H1 (cell line): Measurements from ENCODE around the gene TBC1D7. TPM values are rescaled to one million over a fixed set of nuclear protein-coding genes. Genes with fewer than 3 reads are reported as not detected.

Experiments
- CTCF ChIA-PET: fragments of 300-600 bp; sonication (Branson Sonifier 250); formaldehyde crosslinking; loops from one replicate; lab custom pipeline; 2021; ENCODE audit not compliant: partially characterized antibody; lab: Charles Lee
- POLR2A ChIA-PET: fragments of 300-600 bp; sonication (Branson Sonifier 250); formaldehyde crosslinking; loops from one replicate; lab custom pipeline; 2021; ENCODE audit warnings: inconsistent platforms; ENCODE audit not compliant: partially characterized antibody; lab: Charles Lee
- DNase-seq, 2 experiments: peaks; one replicate each; pipeline versions ENCODE4 v3.0.0 to v3.0.0-alpha.2; 2010 to 2022; ENCODE audit warnings: low spot score in 2 of 2, low read depth in 1 of 2, mixed read lengths in 1 of 2
- FAIRE-seq: peaks from 2 replicates; lab custom pipeline; 2011; peaks lifted over from hg19 to GRCh38; lab: Jason Lieb, UNC
- H2AFZ ChIP-seq: 2 replicates; pipeline ENCODE4 v1.8.1; 2012; ENCODE audit warnings: low read length, inconsistent platforms
- H2AK5ac ChIP-seq: 2 replicates; pipeline ENCODE4 v1.6.1; 2013; ENCODE audit warnings: low read depth, low read length
- H2BK120ac ChIP-seq: replicated peaks from 2 replicates; pipeline ENCODE3; 2013; ENCODE audit warnings: low read depth, low read length, inconsistent platforms
- H2BK12ac ChIP-seq: 2 replicates; pipeline ENCODE4 v1.6.1; 2013; ENCODE audit warnings: low read depth, low read length
- H2BK15ac ChIP-seq: 2 replicates; pipeline ENCODE4 v1.6.1; 2013; ENCODE audit warnings: low read length
- H2BK20ac ChIP-seq: 2 replicates; pipeline ENCODE4 v1.6.1; 2013; ENCODE audit warnings: low read length
- H2BK5ac ChIP-seq: 2 replicates; pipeline ENCODE4 v1.6.1; 2013; ENCODE audit warnings: low read depth, low read length
- H3K14ac ChIP-seq: 2 replicates; pipeline ENCODE4 v1.6.1; 2013; ENCODE audit warnings: inconsistent platforms; ENCODE audit not compliant: insufficient read length
- H3K18ac ChIP-seq: 2 replicates; pipeline ENCODE4 v1.6.1; 2013; ENCODE audit warnings: low read length; ENCODE audit errors: extremely low read depth
- H3K23ac ChIP-seq: 2 replicates; pipeline ENCODE4 v1.6.1; 2013; ENCODE audit warnings: inconsistent platforms; ENCODE audit not compliant: insufficient read length
- H3K23me2 ChIP-seq: 2 replicates; pipeline ENCODE4 v1.6.1; 2013; ENCODE audit warnings: low read depth, low read length
- H3K27ac ChIP-seq: 2 replicates; pipeline ENCODE4 v1.6.1; 2011; ENCODE audit warnings: low read depth, low read length, inconsistent platforms
- H3K27me3 ChIP-seq, 4 experiments: replicated peaks in 1 of 4; 1 replicate in 1 of 4; 2 replicates in 3 of 4; pipeline versions ENCODE4 v1.6.1 to v1.8.1; 2011 to 2013; ENCODE audit warnings: low read length in 3 of 4, mild to moderate bottlenecking in 3 of 4, inconsistent platforms in 2 of 4, mixed read lengths in 2 of 4, moderate library complexity in 1 of 4; ENCODE audit not compliant: control insufficient read depth in 3 of 4, insufficient read depth in 3 of 4; ENCODE audit errors: extremely low read depth in 1 of 4
- H3K36me3 ChIP-seq, 4 experiments: 2 replicates each; pipeline versions ENCODE4 v1.6.1 to v1.8.1; 2011 to 2013; ENCODE audit warnings: mild to moderate bottlenecking in 4 of 4, low read length in 3 of 4, moderate library complexity in 2 of 4, control low read depth in 1 of 4, inconsistent platforms in 1 of 4; ENCODE audit not compliant: insufficient read depth in 4 of 4, control insufficient read depth in 2 of 4
- H3K4ac ChIP-seq: replicated peaks from 2 replicates; pipeline ENCODE3; 2013; ENCODE audit warnings: low read length, low read depth, mixed read lengths, inconsistent platforms; ENCODE audit not compliant: insufficient read length
- H3K4me1 ChIP-seq, 4 experiments: replicated peaks in 1 of 4; 1 replicate in 1 of 4; 2 replicates in 3 of 4; pipeline versions ENCODE4 v1.6.1 to v1.8.1; 2011 to 2013; ENCODE audit warnings: low read length in 3 of 4, inconsistent platforms in 2 of 4, mixed read lengths in 1 of 4; ENCODE audit not compliant: insufficient read depth in 4 of 4, control insufficient read depth in 3 of 4
- H3K4me2 ChIP-seq, 2 experiments: 2 replicates each; pipeline versions ENCODE4 v1.6.1 to v1.8.1; 2011 to 2013; ENCODE audit warnings: low read depth in 2 of 2, low read length in 2 of 2, control low read depth in 1 of 2, inconsistent platforms in 1 of 2, mild to moderate bottlenecking in 1 of 2; ENCODE audit not compliant: insufficient read depth in 1 of 2
- H3K4me3 ChIP-seq, 4 experiments: fragments of 200-600, 300-600 bp in 1 of 4; sonication (generic), shearing (Covaris generic), sonication (Bioruptor Twin) in 1 of 4; 2 replicates each; pipeline versions ENCODE4 v1.5.1 to v1.8.1; 2011 to 2016; ENCODE audit warnings: low read length in 4 of 4, low read depth in 3 of 4, control low read depth in 2 of 4, inconsistent platforms in 2 of 4, mild to moderate bottlenecking in 2 of 4, mixed read lengths in 1 of 4, moderate library complexity in 1 of 4; ENCODE audit not compliant: insufficient read depth in 2 of 4; ENCODE audit errors: extremely low read depth in 1 of 4
- H3K56ac ChIP-seq: replicated peaks from 2 replicates; pipeline ENCODE3; 2013; ENCODE audit warnings: low read depth, mild to moderate bottlenecking, mixed read lengths, low read length, inconsistent platforms; ENCODE audit not compliant: insufficient read length
- H3K79me1 ChIP-seq: 2 replicates; pipeline ENCODE4 v1.6.1; 2013; ENCODE audit warnings: low read depth, low read length, control low read depth
- H3K79me2 ChIP-seq, 2 experiments: 2 replicates each; pipeline versions ENCODE4 v1.6.1 to v1.8.1; 2012 to 2013; ENCODE audit warnings: low read length in 2 of 2, mild to moderate bottlenecking in 2 of 2, inconsistent platforms in 1 of 2; ENCODE audit not compliant: insufficient read depth in 2 of 2, control insufficient read depth in 1 of 2
- H3K9ac ChIP-seq, 4 experiments: replicated peaks in 1 of 4; 1 replicate in 1 of 4; 2 replicates in 3 of 4; pipeline versions ENCODE4 v1.6.1 to v1.8.1; 2011 to 2013; ENCODE audit warnings: low read depth in 3 of 4, low read length in 3 of 4, control low read depth in 2 of 4, mild to moderate bottlenecking in 2 of 4, moderate library complexity in 2 of 4, inconsistent platforms in 1 of 4; ENCODE audit errors: extremely low read depth in 1 of 4
- H3K9me3 ChIP-seq, 2 experiments: 2 replicates each; pipeline versions ENCODE4 v1.6.1 to v1.8.1; 2012 to 2013; ENCODE audit warnings: mild to moderate bottlenecking in 2 of 2, moderate library complexity in 2 of 2, control low read depth in 1 of 2, inconsistent platforms in 1 of 2, low read depth in 1 of 2, low read length in 1 of 2, mixed read lengths in 1 of 2; ENCODE audit not compliant: insufficient read depth in 2 of 2
- H4K20me1 ChIP-seq, 2 experiments: replicated peaks in 1 of 2; 2 replicates each; pipeline versions ENCODE3 to v1.8.1; 2011 to 2013; ENCODE audit warnings: inconsistent platforms in 2 of 2, low read length in 2 of 2, mild to moderate bottlenecking in 1 of 2; ENCODE audit not compliant: insufficient read depth in 2 of 2, control insufficient read depth in 1 of 2
- H4K5ac ChIP-seq: 2 replicates; pipeline ENCODE4 v1.6.1; 2013; ENCODE audit warnings: low read length, low read depth, mixed read lengths, inconsistent platforms; ENCODE audit not compliant: insufficient read length
- H4K8ac ChIP-seq: 2 replicates; pipeline ENCODE4 v1.8.0; 2013; ENCODE audit warnings: mild to moderate bottlenecking, moderate library complexity, low read length, inconsistent platforms; ENCODE audit not compliant: insufficient read depth; ENCODE audit errors: extremely low read depth
- H4K91ac ChIP-seq: replicated peaks from 2 replicates; pipeline ENCODE3; 2013; ENCODE audit warnings: low read length, mixed read lengths, inconsistent platforms; ENCODE audit not compliant: insufficient read length
- CEBPB ChIP-seq: IDR thresholded peaks from 2 replicates; pipeline ENCODE4 v1.6.1; 2012; ENCODE audit warnings: low read depth, low read length
- HDAC2 ChIP-seq, 2 experiments: fragments of 300-600 bp in 1 of 2; sonication (generic) in 1 of 2; IDR thresholded peaks; 2 replicates each; pipeline ENCODE4 v1.6.1; 2011 to 2012; ENCODE audit warnings: low read depth in 2 of 2, low read length in 2 of 2, mild to moderate bottlenecking in 2 of 2, moderate library complexity in 2 of 2, borderline replicate concordance in 1 of 2, inconsistent platforms in 1 of 2
- JUN ChIP-seq: IDR thresholded peaks from 2 replicates; pipeline ENCODE4 v1.6.1; 2011; ENCODE audit warnings: low read depth, mild to moderate bottlenecking, improper control_type of control experiment, low read length
- NRF1 ChIP-seq: IDR thresholded peaks from 2 replicates; pipeline ENCODE4 v1.6.1; 2011; ENCODE audit warnings: mild to moderate bottlenecking, low read depth, low read length, improper control_type of control experiment
- PHF8 ChIP-seq: fragments of 200-600 bp; sonication (generic); conservative IDR thresholded peaks from 2 replicates; pipeline ENCODE4 v1.7.1; 2012; ENCODE audit warnings: low read depth, mild to moderate bottlenecking, inconsistent platforms, low read length, moderate library complexity
- RFX5 ChIP-seq: IDR thresholded peaks from 2 replicates; pipeline ENCODE4 v1.6.1; 2011; ENCODE audit warnings: low read depth, low read length, improper control_type of control experiment, borderline replicate concordance
- RXRA ChIP-seq: IDR thresholded peaks from 2 replicates; pipeline ENCODE4 v1.6.1; 2011; ENCODE audit warnings: low read depth, mild to moderate bottlenecking, low read length, moderate library complexity; ENCODE audit not compliant: insufficient read depth
- SP1 ChIP-seq: IDR thresholded peaks from 2 replicates; pipeline ENCODE4 v1.6.1; 2011; ENCODE audit warnings: low read depth, low read length
- SRF ChIP-seq: IDR thresholded peaks from 2 replicates; pipeline ENCODE4 v1.6.1; 2011; ENCODE audit warnings: mild to moderate bottlenecking, low read depth, low read length, moderate library complexity
- TEAD4 ChIP-seq: IDR thresholded peaks from 2 replicates; pipeline ENCODE4 v1.6.1; 2012; ENCODE audit warnings: low read depth, low read length, inconsistent platforms, mixed read lengths
- ZNF274 ChIP-seq: IDR thresholded peaks from 2 replicates; pipeline ENCODE4 v1.7.0; 2012; ENCODE audit warnings: low read length, borderline replicate concordance; ENCODE audit errors: extremely low read depth
- WGBS, 2 experiments: shearing (Covaris generic) in 1 of 2; methylation state at CpG; one replicate each; pipeline versions ENCODE4 v1.1.6 to v1.1.7; 2013 to 2015; ENCODE audit warnings: low lambda C conversion rate in 2 of 2, mixed read lengths in 2 of 2, inconsistent platforms in 1 of 2, low coverage in 1 of 2, missing lambda C conversion rate in 1 of 2; ENCODE audit not compliant: insufficient replicate concordance in 2 of 2, insufficient coverage in 1 of 2, insufficient read length in 1 of 2; ENCODE audit errors: extremely low coverage in 1 of 2, missing lambda C conversion rate in 1 of 2; 5-methylcytosine and 5-hydroxymethylcytosine counted together
- polyA plus RNA-seq, 7 experiments: library from polyadenylated mRNA; depleted of rRNA in 3 of 7; stranded (reverse) in 5 of 7; unstranded in 2 of 7; fragments of >200 nt in 5 of 7; fragments of 200-250 nt in 2 of 7; gene quantifications; 1 replicate in 5 of 7; 2 replicates in 1 of 7; 4 replicates in 1 of 7; pipeline versions ENCODE4 v1.2.1 to v1.2.3, GENCODE V29; 2011 to 2013; ENCODE audit warnings: missing spikeins in 2 of 7, mixed read lengths in 2 of 7
- total RNA-seq: library from RNA; stranded (reverse); fragmentation: NEBNext Ultra II Directional; extraction: Animal tissue kit (Norgen Biotek cat#: 25700); gene quantifications from 2 replicates; pipeline ENCODE4 v1.2.1, GENCODE V29; 2021
- TF ChIP-seq, protein P1 (sequence below), 3 experiments: IDR thresholded peaks; 1 replicate in 2 of 3; 2 replicates in 1 of 3; pipeline versions ENCODE4 v1.5.1 to v1.6.1; 2011; ENCODE audit warnings: low read length in 3 of 3, mild to moderate bottlenecking in 3 of 3, inconsistent platforms in 2 of 3, low read depth in 1 of 3, moderate library complexity in 1 of 3; ENCODE audit not compliant: insufficient read depth in 1 of 3; ENCODE audit errors: control extremely low read depth in 1 of 3

TBC1D7 gene
- total and polyA plus RNA-seq, 2 of the 8 experiments (the other 6 are each of a cell fraction or from before 2014, with no cell fraction given), result 46.1 to 55.2 TPM

DNA sequence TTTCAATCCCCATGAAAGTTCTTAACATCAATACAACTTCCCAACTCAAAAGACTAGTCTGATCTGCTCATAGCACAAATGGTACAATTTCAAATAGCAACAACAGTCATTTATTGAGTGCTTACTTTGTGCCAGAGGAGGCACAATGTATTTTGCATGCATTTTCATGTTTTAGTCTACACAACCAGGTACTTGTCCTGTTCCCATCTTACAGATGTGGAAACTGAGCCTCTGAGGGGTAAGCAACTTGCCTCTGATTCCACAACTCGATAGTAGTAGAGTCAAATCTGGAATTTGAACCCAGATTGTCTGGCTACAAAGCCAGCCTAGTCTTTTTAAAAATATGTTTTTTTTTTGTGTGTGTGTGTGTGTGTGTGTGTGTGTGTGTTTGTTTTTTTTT, 45.6 kb upstream of the TBC1D7 start:
- Histone ChIP-seq H4K8ac (no peak overlapping the region), H3K4me2 (no peak overlapping the region), H3K23ac (no peak overlapping the region), H3K27me3 (no peaks in the 10 kb centered on the region), H3K27ac (no peak overlapping the region), H3K36me3 (no peaks in the 10 kb centered on the region), H3K4ac (no peak overlapping the region), H2BK15ac (no peak overlapping the region), H4K20me1 (no peaks in the 10 kb centered on the region), H4K5ac (no peak overlapping the region), H4K91ac (no peak overlapping the region), H2AFZ (no peak overlapping the region), H3K4me1 (peaks cover 0 to 3% (median 0%) of the 10 kb centered on the region in 4 experiments; a peak in 1 of 7 replicates), H2BK5ac (no peak overlapping the region), H3K4me3 (no peak overlapping the region), H2BK20ac (no peak overlapping the region), H3K23me2 (no peaks in the 10 kb centered on the region; the same call in 1 of the 2 replicates), H3K56ac (no peak overlapping the region), H3K79me2 (no peaks in the 10 kb centered on the region), H3K9ac (no peak overlapping the region), H3K9me3 (no peaks in the 10 kb centered on the region), H3K14ac (no peak overlapping the region), H2BK12ac (no peak overlapping the region), H2BK120ac (no peak overlapping the region), H2AK5ac (no peak overlapping the region), H3K18ac (no peak overlapping the region), H3K79me1 (no peaks in the 10 kb centered on the region)
- ChIA-PET POLR2A (no interaction called here), CTCF (interaction anchor here (1.5 kb wide), 1 partner anchor 11 kb away, joined by 3 read pairs; no protein-coding TSS in a partner anchor)
- FAIRE-seq (no peak), DNase-seq (no peak)
- 100% methylated on average over 1 of the region's 1 CpG; no CpG with 5 or more reads in 1 of the 2 experiments for WGBS, 2 experiments
- TF ChIP-seq HDAC2 (IDR thresholded peaks at IDR 0.05; ENCODE audit: borderline replicate concordance in 1 of 2, low read depth in 2 of 2, low read length in 2 of 2) (no peak), NRF1 (no peak), PHF8 (no peak), SRF (no peak), ZNF274 (no peak), CEBPB (no peak), SP1 (no peak), TEAD4 (no peak), JUN (no peak), RFX5 (no peak), RXRA (no peak)
- TF ChIP-seq, protein P1, sequence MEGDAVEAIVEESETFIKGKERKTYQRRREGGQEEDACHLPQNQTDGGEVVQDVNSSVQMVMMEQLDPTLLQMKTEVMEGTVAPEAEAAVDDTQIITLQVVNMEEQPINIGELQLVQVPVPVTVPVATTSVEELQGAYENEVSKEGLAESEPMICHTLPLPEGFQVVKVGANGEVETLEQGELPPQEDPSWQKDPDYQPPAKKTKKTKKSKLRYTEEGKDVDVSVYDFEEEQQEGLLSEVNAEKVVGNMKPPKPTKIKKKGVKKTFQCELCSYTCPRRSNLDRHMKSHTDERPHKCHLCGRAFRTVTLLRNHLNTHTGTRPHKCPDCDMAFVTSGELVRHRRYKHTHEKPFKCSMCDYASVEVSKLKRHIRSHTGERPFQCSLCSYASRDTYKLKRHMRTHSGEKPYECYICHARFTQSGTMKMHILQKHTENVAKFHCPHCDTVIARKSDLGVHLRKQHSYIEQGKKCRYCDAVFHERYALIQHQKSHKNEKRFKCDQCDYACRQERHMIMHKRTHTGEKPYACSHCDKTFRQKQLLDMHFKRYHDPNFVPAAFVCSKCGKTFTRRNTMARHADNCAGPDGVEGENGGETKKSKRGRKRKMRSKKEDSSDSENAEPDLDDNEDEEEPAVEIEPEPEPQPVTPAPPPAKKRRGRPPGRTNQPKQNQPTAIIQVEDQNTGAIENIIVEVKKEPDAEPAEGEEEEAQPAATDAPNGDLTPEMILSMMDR (IDR thresholded peaks at IDR 0.05; ENCODE audit: control extremely low read depth in 1 of 3, insufficient read depth in 1 of 3, low read depth in 1 of 3, low read length in 3 of 3), result no peak
